ENCODE results near the gene FNDC1. TPM values are rescaled to one million over a fixed set of nuclear protein-coding genes. Genes with fewer than 3 reads are reported as not detected.

FNDC1 gene
- total and polyA plus RNA-seq, 2 of the 13 experiments (the other 11 are each of a cell fraction or from before 2014, with no cell fraction given), result not detected

DNA sequence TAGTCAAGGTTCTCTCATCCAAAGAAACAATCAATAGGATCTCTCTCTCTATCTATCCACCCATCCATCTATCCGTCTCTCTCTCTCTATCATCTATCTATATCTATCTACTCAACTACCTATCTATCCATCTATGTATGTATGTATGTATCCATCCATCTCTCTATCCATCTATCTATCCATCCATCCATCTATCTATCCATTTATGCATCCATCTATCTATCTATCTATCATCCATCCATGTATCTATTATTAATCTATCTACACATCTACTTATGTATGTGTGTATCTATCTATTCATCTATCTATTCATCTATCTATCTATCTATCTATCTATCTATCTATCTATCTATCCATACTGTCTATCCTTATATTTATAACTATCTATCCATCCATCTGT is 99.3 kb downstream of the FNDC1 start:
- ChIA-PET CTCF (ENCODE audit: low intra/inter-chr PET ratio, low total read pairs) (no interaction called here), POLR2A (no interaction called here)
- ATAC-seq (no peak), FAIRE-seq (no peak), DNase-seq (ENCODE audit: low spot score) (no peak)
- H3K4me3 ChIP-seq (replicated peaks in 1 of 3; ENCODE audit: insufficient read depth in 1 of 3, low read depth in 2 of 3, low read length in 3 of 3), result no peak overlapping the region
- no TSS peak for BruUV-seq (replicated peaks)
- H3K27me3 ChIP-seq (ENCODE audit: control insufficient read depth in 1 of 2, insufficient read depth in 2 of 2, low read length in 2 of 2), result no peaks in the 10 kb centered on the region
- H3K4me1 ChIP-seq (ENCODE audit: insufficient read depth, low read length), result no peaks in the 10 kb centered on the region
- intact Hi-C loops (cut with micrococcal nuclease; ENCODE audit: unreplicated experiment), result no loop called here
- no peak overlapping the region for H3K9ac ChIP-seq (ENCODE audit: insufficient read depth, low read depth, low read length)
- in situ Hi-C loops (cut with HindIII; ENCODE audit: extremely low pct_ligation_motif_present, low pct_unique_long_range_greater_than_20kb), result no loop called here
- H2AFZ ChIP-seq (ENCODE audit: low read length), result no peak overlapping the region
- no peak overlapping the region for H3K4me2 ChIP-seq (ENCODE audit: low read depth, low read length)
- no peaks in the 10 kb centered on the region for H3K79me2 ChIP-seq (ENCODE audit: insufficient read depth, low read length)
- no peak overlapping the region for H3K27ac ChIP-seq (ENCODE audit: extremely low read length, insufficient read depth, low read length)
- H3K36me3 ChIP-seq (replicated peaks in 1 of 2; ENCODE audit: control insufficient read depth in 1 of 2, insufficient read depth in 2 of 2, low read length in 2 of 2), result no peaks in the 10 kb centered on the region
- WGBS (ENCODE audit: low lambda C conversion rate), result 2% methylated on average over 1 of the region's 1 CpG
- no peaks in the 10 kb centered on the region for H3K9me3 ChIP-seq (ENCODE audit: low read length)
- no peaks in the 10 kb centered on the region for H4K20me1 ChIP-seq (ENCODE audit: insufficient read depth, low read length)
- TF ChIP-seq, protein P1, sequence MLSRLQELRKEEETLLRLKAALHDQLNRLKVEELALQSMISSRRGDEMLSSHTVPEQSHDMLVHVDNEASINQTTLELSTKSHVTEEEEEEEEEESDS (CRISPR knock-in tag; IDR thresholded peaks at IDR 0.05; ENCODE audit: borderline replicate concordance), result no peak
- TF ChIP-seq ZNF121 (CRISPR knock-in tag; IDR thresholded peaks at IDR 0.05), result no peak
- no peak for TF ChIP-seq ZNF138 (CRISPR knock-in tag; IDR thresholded peaks at IDR 0.05; ENCODE audit: low read depth)
- TF ChIP-seq, protein P2, sequence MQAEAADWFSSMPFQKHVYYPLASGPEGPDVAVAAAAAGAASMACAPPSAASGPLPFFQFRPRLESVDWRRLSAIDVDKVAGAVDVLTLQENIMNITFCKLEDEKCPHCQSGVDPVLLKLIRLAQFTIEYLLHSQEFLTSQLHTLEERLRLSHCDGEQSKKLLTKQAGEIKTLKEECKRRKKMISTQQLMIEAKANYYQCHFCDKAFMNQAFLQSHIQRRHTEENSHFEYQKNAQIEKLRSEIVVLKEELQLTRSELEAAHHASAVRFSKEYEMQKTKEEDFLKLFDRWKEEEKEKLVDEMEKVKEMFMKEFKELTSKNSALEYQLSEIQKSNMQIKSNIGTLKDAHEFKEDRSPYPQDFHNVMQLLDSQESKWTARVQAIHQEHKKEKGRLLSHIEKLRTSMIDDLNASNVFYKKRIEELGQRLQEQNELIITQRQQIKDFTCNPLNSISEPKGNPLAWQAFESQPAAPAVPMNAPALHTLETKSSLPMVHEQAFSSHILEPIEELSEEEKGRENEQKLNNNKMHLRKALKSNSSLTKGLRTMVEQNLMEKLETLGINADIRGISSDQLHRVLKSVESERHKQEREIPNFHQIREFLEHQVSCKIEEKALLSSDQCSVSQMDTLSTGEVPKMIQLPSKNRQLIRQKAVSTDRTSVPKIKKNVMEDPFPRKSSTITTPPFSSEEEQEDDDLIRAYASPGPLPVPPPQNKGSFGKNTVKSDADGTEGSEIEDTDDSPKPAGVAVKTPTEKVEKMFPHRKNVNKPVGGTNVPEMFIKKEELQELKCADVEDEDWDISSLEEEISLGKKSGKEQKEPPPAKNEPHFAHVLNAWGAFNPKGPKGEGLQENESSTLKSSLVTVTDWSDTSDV (CRISPR knock-in tag; IDR thresholded peaks at IDR 0.05), result no peak
- no peak for TF ChIP-seq HNRNPH1 (optimal IDR thresholded peaks at IDR 0.05; ENCODE audit: low read depth, low read length)
- TF ChIP-seq SP1 (IDR thresholded peaks at IDR 0.05), result no peak
- TF ChIP-seq SP1 (CRISPR knock-in tag; IDR thresholded peaks at IDR 0.05), result no peak
- TF ChIP-seq ZNF274 (CRISPR knock-in tag; IDR thresholded peaks at IDR 0.05), result no peak
- TF ChIP-seq, protein P3, sequence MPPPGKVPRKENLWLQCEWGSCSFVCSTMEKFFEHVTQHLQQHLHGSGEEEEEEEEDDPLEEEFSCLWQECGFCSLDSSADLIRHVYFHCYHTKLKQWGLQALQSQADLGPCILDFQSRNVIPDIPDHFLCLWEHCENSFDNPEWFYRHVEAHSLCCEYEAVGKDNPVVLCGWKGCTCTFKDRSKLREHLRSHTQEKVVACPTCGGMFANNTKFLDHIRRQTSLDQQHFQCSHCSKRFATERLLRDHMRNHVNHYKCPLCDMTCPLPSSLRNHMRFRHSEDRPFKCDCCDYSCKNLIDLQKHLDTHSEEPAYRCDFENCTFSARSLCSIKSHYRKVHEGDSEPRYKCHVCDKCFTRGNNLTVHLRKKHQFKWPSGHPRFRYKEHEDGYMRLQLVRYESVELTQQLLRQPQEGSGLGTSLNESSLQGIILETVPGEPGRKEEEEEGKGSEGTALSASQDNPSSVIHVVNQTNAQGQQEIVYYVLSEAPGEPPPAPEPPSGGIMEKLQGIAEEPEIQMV (CRISPR knock-in tag; IDR thresholded peaks at IDR 0.05; ENCODE audit: low read depth), result no peak
- no peak for TF ChIP-seq KDM4B (CRISPR knock-in tag; IDR thresholded peaks at IDR 0.05)
- TF ChIP-seq, protein P4, sequence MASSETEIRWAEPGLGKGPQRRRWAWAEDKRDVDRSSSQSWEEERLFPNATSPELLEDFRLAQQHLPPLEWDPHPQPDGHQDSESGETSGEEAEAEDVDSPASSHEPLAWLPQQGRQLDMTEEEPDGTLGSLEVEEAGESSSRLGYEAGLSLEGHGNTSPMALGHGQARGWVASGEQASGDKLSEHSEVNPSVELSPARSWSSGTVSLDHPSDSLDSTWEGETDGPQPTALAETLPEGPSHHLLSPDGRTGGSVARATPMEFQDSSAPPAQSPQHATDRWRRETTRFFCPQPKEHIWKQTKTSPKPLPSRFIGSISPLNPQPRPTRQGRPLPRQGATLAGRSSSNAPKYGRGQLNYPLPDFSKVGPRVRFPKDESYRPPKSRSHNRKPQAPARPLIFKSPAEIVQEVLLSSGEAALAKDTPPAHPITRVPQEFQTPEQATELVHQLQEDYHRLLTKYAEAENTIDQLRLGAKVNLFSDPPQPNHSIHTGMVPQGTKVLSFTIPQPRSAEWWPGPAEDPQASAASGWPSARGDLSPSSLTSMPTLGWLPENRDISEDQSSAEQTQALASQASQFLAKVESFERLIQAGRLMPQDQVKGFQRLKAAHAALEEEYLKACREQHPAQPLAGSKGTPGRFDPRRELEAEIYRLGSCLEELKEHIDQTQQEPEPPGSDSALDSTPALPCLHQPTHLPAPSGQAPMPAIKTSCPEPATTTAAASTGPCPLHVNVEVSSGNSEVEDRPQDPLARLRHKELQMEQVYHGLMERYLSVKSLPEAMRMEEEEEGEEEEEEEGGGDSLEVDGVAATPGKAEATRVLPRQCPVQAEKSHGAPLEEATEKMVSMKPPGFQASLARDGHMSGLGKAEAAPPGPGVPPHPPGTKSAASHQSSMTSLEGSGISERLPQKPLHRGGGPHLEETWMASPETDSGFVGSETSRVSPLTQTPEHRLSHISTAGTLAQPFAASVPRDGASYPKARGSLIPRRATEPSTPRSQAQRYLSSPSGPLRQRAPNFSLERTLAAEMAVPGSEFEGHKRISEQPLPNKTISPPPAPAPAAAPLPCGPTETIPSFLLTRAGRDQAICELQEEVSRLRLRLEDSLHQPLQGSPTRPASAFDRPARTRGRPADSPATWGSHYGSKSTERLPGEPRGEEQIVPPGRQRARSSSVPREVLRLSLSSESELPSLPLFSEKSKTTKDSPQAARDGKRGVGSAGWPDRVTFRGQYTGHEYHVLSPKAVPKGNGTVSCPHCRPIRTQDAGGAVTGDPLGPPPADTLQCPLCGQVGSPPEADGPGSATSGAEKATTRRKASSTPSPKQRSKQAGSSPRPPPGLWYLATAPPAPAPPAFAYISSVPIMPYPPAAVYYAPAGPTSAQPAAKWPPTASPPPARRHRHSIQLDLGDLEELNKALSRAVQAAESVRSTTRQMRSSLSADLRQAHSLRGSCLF (CRISPR knock-in tag; IDR thresholded peaks at IDR 0.05; ENCODE audit: borderline replicate concordance), result no peak
- no peak for TF ChIP-seq IRX3 (CRISPR knock-in tag; IDR thresholded peaks at IDR 0.05; ENCODE audit: borderline replicate concordance, low read depth)
- TF ChIP-seq, protein P5, sequence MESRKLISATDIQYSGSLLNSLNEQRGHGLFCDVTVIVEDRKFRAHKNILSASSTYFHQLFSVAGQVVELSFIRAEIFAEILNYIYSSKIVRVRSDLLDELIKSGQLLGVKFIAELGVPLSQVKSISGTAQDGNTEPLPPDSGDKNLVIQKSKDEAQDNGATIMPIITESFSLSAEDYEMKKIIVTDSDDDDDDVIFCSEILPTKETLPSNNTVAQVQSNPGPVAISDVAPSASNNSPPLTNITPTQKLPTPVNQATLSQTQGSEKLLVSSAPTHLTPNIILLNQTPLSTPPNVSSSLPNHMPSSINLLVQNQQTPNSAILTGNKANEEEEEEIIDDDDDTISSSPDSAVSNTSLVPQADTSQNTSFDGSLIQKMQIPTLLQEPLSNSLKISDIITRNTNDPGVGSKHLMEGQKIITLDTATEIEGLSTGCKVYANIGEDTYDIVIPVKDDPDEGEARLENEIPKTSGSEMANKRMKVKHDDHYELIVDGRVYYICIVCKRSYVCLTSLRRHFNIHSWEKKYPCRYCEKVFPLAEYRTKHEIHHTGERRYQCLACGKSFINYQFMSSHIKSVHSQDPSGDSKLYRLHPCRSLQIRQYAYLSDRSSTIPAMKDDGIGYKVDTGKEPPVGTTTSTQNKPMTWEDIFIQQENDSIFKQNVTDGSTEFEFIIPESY (CRISPR knock-in tag; IDR thresholded peaks at IDR 0.05), result no peak
- TF ChIP-seq PITX1 (CRISPR knock-in tag; IDR thresholded peaks at IDR 0.05), result no peak
